Sigmoid colon (tissue), 7 donors: ENCODE data around the gene ACVR1. TPM values are rescaled to one million over a fixed set of nuclear protein-coding genes. Genes with fewer than 3 reads are reported as not detected.

Experiments used
- DNase-seq: peaks from one replicate; pipeline ENCODE4 v3.0.0-alpha.2; 2019
- H3K27ac ChIP-seq, 4 donors: fragments of 200-600 bp; sonication (generic); one replicate each; pipeline ENCODE4 v1.5.1; 2016 to 2019; ENCODE audit warnings: mild to moderate bottlenecking in 1 of 4
- H3K27me3 ChIP-seq, 3 donors: fragments of 200-600 bp; sonication (generic); one replicate each; pipeline ENCODE4 v1.5.1; 2019; ENCODE audit warnings: mild to moderate bottlenecking in 1 of 3
- H3K36me3 ChIP-seq, 4 donors: fragments of 200-600 bp; sonication (generic); one replicate each; pipeline ENCODE4 v1.5.1; 2016 to 2019
- H3K4me1 ChIP-seq, 4 donors: fragments of 200-600 bp; sonication (generic); one replicate each; pipeline ENCODE4 v1.5.1; 2017 to 2019
- H3K4me3 ChIP-seq, 4 donors: fragments of 200-600 bp; sonication (generic); one replicate each; pipeline ENCODE4 v1.5.1; 2017 to 2019; ENCODE audit warnings: mild to moderate bottlenecking in 2 of 4, moderate library complexity in 1 of 4
- H3K9me3 ChIP-seq, 4 donors: fragments of 200-600 bp in 3 of 4; sonication (generic) in 3 of 4; one replicate each; pipeline versions ENCODE4 v1.5.1 to v1.6.1; 2013 to 2019
- CTCF ChIP-seq, 4 experiments: fragments of 450-650 bp in 3 of 4; fragments of 200-600 bp in 1 of 4; IDR thresholded peaks; one replicate each; pipeline ENCODE4 v1.5.1; 2016 to 2019; ENCODE audit warnings: antibody characterized with exemption in 4 of 4, mild to moderate bottlenecking in 3 of 4, moderate library complexity in 2 of 4
- EP300 ChIP-seq, 4 donors: sonication (generic); formaldehyde crosslinking; IDR thresholded peaks; one replicate each; pipeline ENCODE4 v1.6.1; 2017; ENCODE audit warnings: antibody characterized with exemption in 4 of 4
- POLR2A ChIP-seq, 2 donors: fragments of 450-650 bp; IDR thresholded peaks; one replicate each; pipeline ENCODE4 v1.6.1; 2016; ENCODE audit warnings: antibody characterized with exemption in 2 of 2, mild to moderate bottlenecking in 2 of 2, moderate library complexity in 2 of 2
- POLR2AphosphoS5 ChIP-seq, 4 donors: sonication (generic); formaldehyde crosslinking; IDR thresholded peaks; one replicate each; pipeline ENCODE4 v1.6.1; 2017; ENCODE audit warnings: antibody characterized with exemption in 4 of 4
- WGBS, 2 donors: extraction: QIAGEN DNeasy Blood & Tissue Kit; methylation state at CpG; one replicate each; pipeline ENCODE4 v1.1.7; 2013; 5-methylcytosine and 5-hydroxymethylcytosine counted together
- intact Hi-C: fragments of 100-400 bp; cut with DNase I; formaldehyde crosslinking; loops from one replicate; pipeline ENCODE4 v1.15.1; 2023
- polyA plus RNA-seq, 3 donors: library from polyadenylated mRNA; stranded (reverse); fragments of 200-250 nt; gene quantifications; one replicate each; pipeline ENCODE4 v1.2.3, GENCODE V29; 2013
- total RNA-seq, 4 donors: library from RNA; depleted of rRNA; stranded (reverse); fragments of >200 nt; gene quantifications; one replicate each; pipeline ENCODE4 v1.1.0, GENCODE V29; 2016
- donor health status: healthy with polysubstance abuse.
- donor health status: Bipolar disorder and iron deficiency.
- donor health status: healthy.

Gene ACVR1
- total and polyA plus RNA-seq, 7 donors, result 2.3 to 36.0 (median 20.0) TPM

DNA sequence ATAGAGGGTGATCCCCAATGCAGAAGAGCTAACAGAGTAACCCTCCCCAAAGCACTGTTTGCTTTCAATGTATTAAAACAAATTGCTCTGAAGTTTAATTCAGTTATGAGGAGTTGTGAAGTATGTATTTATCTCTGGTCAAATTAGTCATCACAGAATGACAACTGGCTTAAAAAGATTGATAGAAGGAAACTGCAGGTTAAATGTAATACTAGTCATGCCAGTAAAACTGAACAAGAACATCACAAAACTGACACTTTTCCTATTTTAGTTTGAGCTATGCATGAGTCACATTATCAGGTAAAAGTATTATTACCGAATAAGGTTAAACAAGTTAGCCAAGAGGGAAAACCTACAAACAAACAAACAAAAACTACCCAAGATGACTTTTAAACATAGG is 148.4 kb downstream of the ACVR1 start:
- H3K36me3 ChIP-seq, result peaks cover 0 to 31% (median 4%) of the 10 kb centered on the region in 4 donors
- DNase-seq, result no peak
- H3K4me1 ChIP-seq, result no peaks in the 10 kb centered on the region
- intact Hi-C loops, result no loop called here
- 100% methylated on average over 1 of the region's 1 CpG for WGBS, 2 donors
- TF ChIP-seq POLR2A (IDR thresholded peaks at IDR 0.05) (no peak), POLR2AphosphoS5 (IDR thresholded peaks at IDR 0.05) (no peak), CTCF (IDR thresholded peaks at IDR 0.05) (no peak), EP300 (IDR thresholded peaks at IDR 0.05) (no peak)
- no peak overlapping the region for H3K27ac ChIP-seq
- no peak overlapping the region for H3K4me3 ChIP-seq
- H3K9me3 ChIP-seq, result peaks cover 0 to 11% (median 6%) of the 10 kb centered on the region in 4 donors
- no peaks in the 10 kb centered on the region for H3K27me3 ChIP-seq

GRCh38 chr2:157726946-157727345 is 149.2 kb downstream of the ACVR1 start:
- Histone ChIP-seq H3K36me3 (peaks cover 0 to 28% (median 4%) of the 10 kb centered on the region in 4 donors), H3K27me3 (no peaks in the 10 kb centered on the region), H3K4me1 (no peaks in the 10 kb centered on the region), H3K9me3 (peaks cover 0 to 15% (median 6%) of the 10 kb centered on the region in 4 donors), H3K4me3 (no peak overlapping the region), H3K27ac (no peak overlapping the region)
- no peak for TF ChIP-seq POLR2AphosphoS5 (IDR thresholded peaks at IDR 0.05)
- no peak for TF ChIP-seq EP300 (IDR thresholded peaks at IDR 0.05)
- TF ChIP-seq CTCF (IDR thresholded peaks at IDR 0.05), result no peak
- TF ChIP-seq POLR2A (IDR thresholded peaks at IDR 0.05), result no peak
- intact Hi-C loops, result no loop called here
- no peak for DNase-seq
- WGBS, 2 donors, result 84 to 95% methylated on average over 1 of the region's 1 CpG

- intact Hi-C loops, result no loop called here
- no peaks in the 10 kb centered on the region for H3K4me1 ChIP-seq
- TF ChIP-seq CTCF (IDR thresholded peaks at IDR 0.05) (no peak), POLR2A (IDR thresholded peaks at IDR 0.05) (no peak), POLR2AphosphoS5 (IDR thresholded peaks at IDR 0.05) (no peak), EP300 (IDR thresholded peaks at IDR 0.05) (no peak)
- no peak for DNase-seq
- H3K4me3 ChIP-seq, result no peak overlapping the region
- no peak overlapping the region for H3K27ac ChIP-seq
- H3K9me3 ChIP-seq, result peaks cover 0 to 15% (median 10%) of the 10 kb centered on the region in 4 donors
- H3K36me3 ChIP-seq, result peaks cover 0 to 33% (median 2%) of the 10 kb centered on the region in 4 donors
- WGBS, 2 donors, result 63 to 88% methylated on average over 1 of the region's 1 CpG
- H3K27me3 ChIP-seq, result no peaks in the 10 kb centered on the region
These were observed 150.3 kb downstream of the ACVR1 start for GRCh38 chr2:157725846-157726245.

- Histone ChIP-seq H3K4me3 (no peak overlapping the region), H3K27ac (no peak overlapping the region), H3K27me3 (no peaks in the 10 kb centered on the region), H3K36me3 (peaks cover 0 to 29% (median 2%) of the 10 kb centered on the region in 4 donors), H3K9me3 (peaks cover 0 to 15% (median 10%) of the 10 kb centered on the region in 4 donors), H3K4me1 (no peaks in the 10 kb centered on the region)
- WGBS, 2 donors, result 96 to 98% methylated on average over 3 of the region's 3 CpGs
- intact Hi-C loops, result no loop called here
- no peak for DNase-seq
- TF ChIP-seq CTCF (IDR thresholded peaks at IDR 0.05) (no peak), POLR2A (IDR thresholded peaks at IDR 0.05) (no peak), EP300 (IDR thresholded peaks at IDR 0.05) (no peak), POLR2AphosphoS5 (IDR thresholded peaks at IDR 0.05) (no peak)
These were observed 153.4 kb downstream of the ACVR1 start for GRCh38 chr2:157722580-157723234.
